Gastrocnemius medialis (tissue), 4 donors: ENCODE measurements around the gene PHACTR3.

ENCODE experiments used
- POLR2A ChIP-seq, 2 donors: fragments of 450-650 bp; IDR thresholded peaks; one replicate each; pipeline ENCODE4 v1.6.1; 2017; ENCODE audit warnings: antibody characterized with exemption in 2 of 2, mild to moderate bottlenecking in 2 of 2, moderate library complexity in 2 of 2
- TF ChIP-seq, protein P1 (sequence below), 5 experiments: fragments of 450-650 bp in 3 of 5; fragments of 200-600 bp in 2 of 5; sonication (generic) in 2 of 5; IDR thresholded peaks in 4 of 5; conservative IDR thresholded peaks in 1 of 5; 1 replicate in 4 of 5; 2 replicates in 1 of 5; pipeline ENCODE4 v1.5.1; 2016 to 2019; ENCODE audit warnings: antibody characterized with exemption in 5 of 5, mild to moderate bottlenecking in 3 of 5, moderate library complexity in 3 of 5

DNA sequence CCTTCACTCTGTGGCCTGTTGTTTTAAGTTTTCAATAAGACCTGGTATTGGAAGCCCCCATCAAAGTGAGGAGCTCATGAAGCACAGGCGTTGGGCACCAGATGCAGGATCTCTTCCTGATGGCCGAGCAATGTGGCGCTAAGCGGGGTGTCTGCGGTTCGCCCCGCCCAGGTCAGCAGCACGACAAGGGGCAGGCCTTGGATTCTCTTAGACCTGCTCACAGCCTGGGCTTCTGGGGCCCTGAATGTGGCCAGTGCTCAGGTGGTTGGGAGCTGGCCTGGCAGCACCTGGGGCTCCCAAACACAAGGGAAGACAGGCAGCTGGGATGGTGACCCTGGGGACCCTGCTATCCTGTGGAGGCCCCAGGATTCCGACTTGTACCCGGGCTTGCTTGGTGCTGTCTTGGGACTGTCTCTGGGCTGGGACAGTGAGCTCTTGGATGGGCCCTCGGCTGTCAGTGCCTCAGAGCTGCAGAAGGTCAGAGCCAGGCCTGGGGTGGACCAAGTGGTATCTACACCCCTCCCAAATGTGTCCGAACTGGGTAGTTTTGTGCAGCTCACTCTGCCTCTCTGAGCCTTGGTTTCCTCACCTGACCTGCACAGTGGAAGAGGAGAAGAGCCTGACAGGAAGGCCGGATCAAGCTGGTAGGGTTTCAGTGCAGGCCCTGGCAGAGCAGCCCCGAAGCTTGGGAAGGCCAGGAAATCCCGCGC lies 69.1 kb downstream of the PHACTR3 start:
- TF ChIP-seq POLR2A (IDR thresholded peaks at IDR 0.05), result no peak
- TF ChIP-seq, protein P1, sequence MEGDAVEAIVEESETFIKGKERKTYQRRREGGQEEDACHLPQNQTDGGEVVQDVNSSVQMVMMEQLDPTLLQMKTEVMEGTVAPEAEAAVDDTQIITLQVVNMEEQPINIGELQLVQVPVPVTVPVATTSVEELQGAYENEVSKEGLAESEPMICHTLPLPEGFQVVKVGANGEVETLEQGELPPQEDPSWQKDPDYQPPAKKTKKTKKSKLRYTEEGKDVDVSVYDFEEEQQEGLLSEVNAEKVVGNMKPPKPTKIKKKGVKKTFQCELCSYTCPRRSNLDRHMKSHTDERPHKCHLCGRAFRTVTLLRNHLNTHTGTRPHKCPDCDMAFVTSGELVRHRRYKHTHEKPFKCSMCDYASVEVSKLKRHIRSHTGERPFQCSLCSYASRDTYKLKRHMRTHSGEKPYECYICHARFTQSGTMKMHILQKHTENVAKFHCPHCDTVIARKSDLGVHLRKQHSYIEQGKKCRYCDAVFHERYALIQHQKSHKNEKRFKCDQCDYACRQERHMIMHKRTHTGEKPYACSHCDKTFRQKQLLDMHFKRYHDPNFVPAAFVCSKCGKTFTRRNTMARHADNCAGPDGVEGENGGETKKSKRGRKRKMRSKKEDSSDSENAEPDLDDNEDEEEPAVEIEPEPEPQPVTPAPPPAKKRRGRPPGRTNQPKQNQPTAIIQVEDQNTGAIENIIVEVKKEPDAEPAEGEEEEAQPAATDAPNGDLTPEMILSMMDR (IDR thresholded peaks at IDR 0.05 in 4 of 5, conservative IDR thresholded peaks at IDR 0.05 in 1 of 5), result no peak
